NCI-H128 (cell line): ENCODE measurements around the gene LMX1B.
A peak's percentile ranks its signal among the peaks of the same experiment; 100 is the strongest.
"Not testable (repeated sequence)": the region's sequence is repeated elsewhere in the genome, so short reads cannot be mapped to it uniquely, and the experiment has no call there.

Experiments
- DNase-seq: peaks from one replicate; lab custom pipeline; 2025; ENCODE audit not compliant: unreplicated experiment; lab: John Stamatoyannopoulos, UW

Gene LMX1B

GRCh38 chr9:126705767-126706697 is 92.3 kb downstream of the LMX1B start:
- DNase-seq: no peak

GRCh38 chr9:126706698-126707053 is 92.9 kb downstream of the LMX1B start:
- DNase-seq: no peak

- DNase-seq: no peak
Observed at GRCh38 chr9:126707083-126707482, 93.4 kb downstream of the LMX1B start.

GRCh38 chr9:126707712-126708111 is 94.0 kb downstream of the LMX1B start:
- DNase-seq: not testable (repeated sequence)

GRCh38 chr9:126708178-126708577 is 94.5 kb downstream of the LMX1B start:
- no peak for DNase-seq

GRCh38 chr9:126709241-126709640 is 95.5 kb downstream of the LMX1B start:
- DNase-seq: no peak

- no peak for DNase-seq
Observed at GRCh38 chr9:126715382-126715781, 101.7 kb downstream of the LMX1B start.

GRCh38 chr9:126717441-126717840 is 103.7 kb downstream of the LMX1B start:
- not testable (repeated sequence) for DNase-seq

GRCh38 chr9:126719618-126720031 is 105.9 kb downstream of the LMX1B start:
- DNase-seq: peak; percentile 15

GRCh38 chr9:126720036-126720435 is 106.3 kb downstream of the LMX1B start:
- DNase-seq: no peak

GRCh38 chr9:126720661-126721563 is 107.2 kb downstream of the LMX1B start:
- no peak for DNase-seq

- no peak for DNase-seq
Observed at GRCh38 chr9:126721564-126721981, 107.8 kb downstream of the LMX1B start.

GRCh38 chr9:126722252-126722921 is 108.7 kb downstream of the LMX1B start:
- DNase-seq: no peak

- no peak for DNase-seq
Observed at GRCh38 chr9:126722922-126723806, 109.4 kb downstream of the LMX1B start.

- DNase-seq: no peak
Observed at GRCh38 chr9:126723807-126724172, 110.1 kb downstream of the LMX1B start.

- no peak for DNase-seq
Observed at GRCh38 chr9:126724226-126724625, 110.5 kb downstream of the LMX1B start.

GRCh38 chr9:126725485-126725884 is 111.8 kb downstream of the LMX1B start:
- not testable (repeated sequence) for DNase-seq

GRCh38 chr9:126728210-126728609 is 114.5 kb downstream of the LMX1B start:
- DNase-seq: not testable (repeated sequence)

GRCh38 chr9:126730592-126730991 is 116.9 kb downstream of the LMX1B start:
- DNase-seq: not testable (repeated sequence)

- no peak for DNase-seq
Observed at GRCh38 chr9:126733005-126733404, 119.3 kb downstream of the LMX1B start.
